A673 (cell line): ENCODE data around the gene PCCA. TPM values are rescaled to one million over a fixed set of nuclear protein-coding genes. Genes with fewer than 3 reads are reported as not detected.

Experiments used
- BruUV-seq: library from RNA; stranded (reverse); fragments of 400-500 nt; replicated peaks from 2 replicates; lab custom pipeline; 2021; lab: Mats Ljungman, UMichigan
- CTCF ChIA-PET: fragments of 300-600 bp; sonication (Branson Sonifier 250); formaldehyde crosslinking; loops from one replicate; lab custom pipeline; 2022; ENCODE audit warnings: antibody characterized with exemption; lab: Charles Lee
- POLR2A ChIA-PET: fragments of 300-600 bp; sonication (Branson Sonifier 250); formaldehyde crosslinking; loops from one replicate; lab custom pipeline; 2022; ENCODE audit warnings: antibody characterized with exemption; ENCODE audit not compliant: low non-redundant PET; lab: Charles Lee
- DNase-seq: peaks from one replicate; pipeline ENCODE4 v3.0.0-alpha.2; 2015; ENCODE audit warnings: low spot score
- H3K27ac ChIP-seq: fragments of 200-600 bp; sonication (generic); 2 replicates; pipeline ENCODE4 v1.5.1; 2016; ENCODE audit warnings: mixed run types, low read depth, mild to moderate bottlenecking, mixed read lengths, antibody characterized with exemption, low read length; ENCODE audit not compliant: poor library complexity, severe bottlenecking
- H3K27me3 ChIP-seq: fragments of 200-600 bp; sonication (generic); replicated peaks from 2 replicates; pipeline ENCODE4 v1.6.1; 2017; ENCODE audit warnings: mixed run types, low read depth, mild to moderate bottlenecking, mixed read lengths, antibody characterized with exemption, low read length; ENCODE audit not compliant: insufficient read depth, poor library complexity
- H3K36me3 ChIP-seq: fragments of 200-600 bp; sonication (generic); 2 replicates; pipeline ENCODE4 v1.6.1; 2016; ENCODE audit warnings: mixed run types, mild to moderate bottlenecking, mixed read lengths, antibody characterized with exemption, low read length; ENCODE audit not compliant: insufficient read depth, poor library complexity, severe bottlenecking
- H3K4me1 ChIP-seq: fragments of 200-600 bp; sonication (generic); 2 replicates; pipeline ENCODE4 v1.6.1; 2017; ENCODE audit warnings: mixed run types, mild to moderate bottlenecking, mixed read lengths, antibody characterized with exemption, low read length; ENCODE audit not compliant: insufficient read depth, poor library complexity, severe bottlenecking
- H3K4me3 ChIP-seq: fragments of 200-600 bp; sonication (generic); 2 replicates; pipeline ENCODE4 v1.5.1; 2016; ENCODE audit warnings: low read depth, mixed run types, mild to moderate bottlenecking, mixed read lengths, low read length; ENCODE audit not compliant: poor library complexity, severe bottlenecking
- H3K9me3 ChIP-seq: fragments of 200-600 bp; sonication (generic); 2 replicates; pipeline ENCODE4 v1.6.1; 2016; ENCODE audit warnings: mixed run types, low read depth, mild to moderate bottlenecking, mixed read lengths, antibody characterized with exemption, low read length; ENCODE audit not compliant: poor library complexity, severe bottlenecking
- CTCF ChIP-seq: fragments of 300-800, 200-600 bp; sonication (generic); conservative IDR thresholded peaks from 2 replicates; pipeline ENCODE4 v1.5.1; 2017; ENCODE audit warnings: low read depth, mild to moderate bottlenecking, antibody characterized with exemption, low read length, moderate library complexity, mixed read lengths
- EZH2 ChIP-seq: fragments of 200-600 bp; sonication (generic); IDR thresholded peaks from 2 replicates; pipeline ENCODE4 v1.6.1; 2017; ENCODE audit warnings: borderline replicate concordance, low read depth, mild to moderate bottlenecking, mixed read lengths, antibody characterized with exemption, low read length; ENCODE audit not compliant: poor library complexity, severe bottlenecking
- intact Hi-C: fragments of 100-400 bp; cut with micrococcal nuclease; formaldehyde crosslinking; loops from one replicate; pipeline ENCODE4 v1.10.0; 2022; ENCODE audit not compliant: unreplicated experiment
- total RNA-seq: library from RNA; stranded (reverse); gene quantifications from 2 replicates; pipeline ENCODE4 v1.2.3, GENCODE V29; 2021

The PCCA gene
- total RNA-seq, 1 experiment from 2014 or later = 93.0 TPM

DNA sequence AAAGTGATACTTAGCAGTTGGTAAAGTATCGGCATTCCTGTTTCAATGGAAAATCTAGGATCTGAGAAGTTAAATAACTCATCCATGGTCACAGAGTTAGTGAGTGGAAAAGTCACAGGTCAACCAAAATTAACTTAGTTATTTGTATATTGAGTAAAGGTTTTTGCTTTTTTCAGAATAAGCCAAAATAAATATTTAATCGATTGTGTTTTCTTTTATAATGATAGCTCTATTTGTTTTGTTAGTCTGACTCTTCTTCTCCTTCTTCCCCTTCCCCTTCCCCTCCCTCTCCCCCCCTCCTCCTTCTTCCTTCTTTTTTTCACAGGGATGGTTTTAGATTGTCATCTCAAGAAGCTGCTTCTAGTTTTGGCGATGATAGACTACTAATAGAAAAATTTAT is 173.5 kb downstream of the PCCA start:
- ChIA-PET POLR2A (no interaction called here), CTCF (no interaction called here)
- no peaks in the 10 kb centered on the region for H3K27me3 ChIP-seq

DNA sequence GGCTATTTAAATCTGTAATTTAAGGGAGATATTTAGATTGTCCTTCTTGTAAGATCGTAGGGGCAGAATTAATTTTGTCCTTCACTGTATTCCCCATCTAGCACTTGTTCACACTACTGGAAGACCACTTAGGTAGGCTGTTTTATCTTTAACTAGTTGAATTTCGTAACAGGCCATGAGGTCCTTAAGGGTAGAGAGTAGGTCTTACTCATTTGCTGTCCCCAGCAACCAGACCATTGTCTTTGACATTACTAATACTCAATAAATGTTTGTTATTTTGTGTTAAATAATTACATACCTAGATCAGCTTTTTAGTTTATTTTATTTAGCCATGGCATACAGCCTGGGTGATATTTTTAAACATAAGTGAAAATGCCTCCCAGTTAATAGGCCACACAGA is 177.1 kb downstream of the PCCA start:
- DNase-seq = no peak
- intact Hi-C loops = no loop called here
- Histone ChIP-seq H3K4me1 (peaks cover 10% of the 10 kb centered on the region), H3K4me3 (no peak overlapping the region), H3K27ac (no peak overlapping the region), H3K36me3 (no peaks in the 10 kb centered on the region), H3K27me3 (no peaks in the 10 kb centered on the region), H3K9me3 (no peaks in the 10 kb centered on the region)
- BruUV-seq = no TSS peak
- TF ChIP-seq EZH2 (no peak), CTCF (no peak)
- ChIA-PET POLR2A (no interaction called here), CTCF (no interaction called here)

More for the DNA sequence above, 173.5 kb downstream of the PCCA start:
- intact Hi-C loops = no loop called here
- H3K9me3 ChIP-seq = no peaks in the 10 kb centered on the region
- H3K27ac ChIP-seq = no peak overlapping the region
- DNase-seq = no peak
- no peak overlapping the region for H3K4me3 ChIP-seq
- no TSS peak for BruUV-seq
- H3K4me1 ChIP-seq = peaks cover 6% of the 10 kb centered on the region
- no peaks in the 10 kb centered on the region for H3K36me3 ChIP-seq
- TF ChIP-seq EZH2 = no peak
- TF ChIP-seq CTCF = no peak

DNA sequence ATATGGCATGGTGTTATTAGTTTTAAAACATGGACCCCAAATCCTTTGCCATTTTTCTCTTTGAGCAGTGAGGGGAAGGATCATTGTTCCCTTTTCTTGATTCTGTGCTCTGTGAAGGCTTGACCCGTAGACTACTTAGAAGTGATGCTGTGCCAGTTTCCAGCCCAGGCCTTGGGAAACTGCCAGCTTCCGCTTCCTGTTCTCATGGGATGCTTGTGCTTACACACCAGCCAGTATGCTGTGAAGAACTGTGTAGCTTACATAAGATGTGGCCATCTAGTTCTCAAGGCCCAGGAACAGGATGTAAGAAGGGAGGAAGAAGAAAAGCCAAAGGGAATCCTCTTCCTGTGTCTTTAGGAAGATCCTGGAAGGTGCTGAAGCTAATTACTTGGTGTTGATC is 180.9 kb downstream of the PCCA start:
- TF ChIP-seq CTCF (no peak), EZH2 (no peak)
- Histone ChIP-seq H3K27me3 (no peaks in the 10 kb centered on the region), H3K4me3 (no peak overlapping the region), H3K36me3 (no peaks in the 10 kb centered on the region), H3K27ac (peak overlapping the region; percentile 3), H3K4me1 (peaks cover 10% of the 10 kb centered on the region), H3K9me3 (no peaks in the 10 kb centered on the region)
- CTCF ChIA-PET = no interaction called here
- no TSS peak for BruUV-seq
- POLR2A ChIA-PET = no interaction called here
- DNase-seq = peak; percentile 75
- intact Hi-C loops = no loop called here
